NCI-H2196 (cell line): ENCODE results near the gene PLXNA2.

Source experiments
- DNase-seq: peaks from one replicate; lab custom pipeline; 2025; ENCODE audit not compliant: unreplicated experiment; lab: John Stamatoyannopoulos, UW

Gene PLXNA2

DNA sequence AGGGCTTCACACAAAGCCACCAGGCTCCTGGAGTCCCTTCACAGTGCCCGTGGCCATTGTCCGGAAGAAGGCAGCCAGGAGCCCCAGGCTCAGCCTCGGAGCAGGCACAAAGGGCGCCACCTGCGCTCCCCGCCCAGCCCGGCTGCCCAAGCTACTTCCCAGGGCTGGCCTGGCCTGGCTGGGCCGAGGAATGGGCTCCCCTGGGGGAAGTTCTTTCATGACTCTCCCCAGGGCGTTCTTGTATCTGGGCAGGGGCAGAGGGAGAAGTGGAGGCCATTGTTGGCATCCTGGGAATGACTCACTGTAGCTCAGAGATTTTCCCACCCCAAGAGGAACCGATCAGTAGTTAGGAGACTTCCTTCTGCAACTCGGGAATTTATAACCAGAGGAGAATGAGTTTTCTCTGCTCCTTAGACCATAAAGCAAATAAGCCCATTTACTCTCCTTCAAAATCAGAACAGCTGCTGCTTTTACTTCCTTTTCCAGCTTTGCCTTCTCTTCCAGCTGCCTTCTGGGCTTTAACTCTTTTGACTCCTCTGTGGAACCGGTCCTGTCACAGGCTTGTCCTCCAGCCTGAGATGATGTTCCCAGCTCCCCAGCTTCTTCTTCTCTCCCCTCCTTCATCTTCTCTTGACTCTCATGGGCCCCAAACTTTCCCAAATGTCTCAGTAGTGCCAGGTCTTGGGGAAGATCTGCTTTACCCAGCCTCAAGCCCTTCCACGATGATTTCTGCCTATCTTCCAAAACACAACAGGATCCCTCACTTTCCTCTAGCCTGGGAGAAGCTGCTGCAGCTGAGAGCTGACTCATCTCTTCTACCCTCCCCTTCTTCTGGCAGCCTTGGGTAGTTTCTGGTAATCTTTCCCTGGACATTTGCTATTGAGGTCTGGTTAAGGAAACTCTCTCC, 214.6 kb downstream of the PLXNA2 start:
- DNase-seq = no peak

DNA sequence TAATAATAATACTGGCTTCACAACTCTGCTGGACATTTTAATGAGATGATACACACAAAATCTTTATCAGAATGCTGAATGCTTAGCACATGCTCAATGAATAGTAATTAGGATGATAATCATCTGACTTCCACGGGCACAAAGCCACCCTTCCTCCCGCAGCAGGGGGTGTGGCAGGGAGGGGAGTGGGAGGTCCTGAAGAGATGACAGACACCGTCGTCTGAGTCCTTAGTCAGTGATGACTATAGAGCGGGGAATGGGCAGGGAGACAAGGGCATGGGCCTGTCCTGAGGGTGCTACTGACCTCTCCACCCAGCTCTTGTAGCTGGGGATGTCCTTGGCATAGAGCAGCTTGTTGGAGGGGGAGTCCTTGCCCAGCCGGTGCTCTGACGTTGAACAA, 215.7 kb downstream of the PLXNA2 start:
- no peak for DNase-seq

DNA sequence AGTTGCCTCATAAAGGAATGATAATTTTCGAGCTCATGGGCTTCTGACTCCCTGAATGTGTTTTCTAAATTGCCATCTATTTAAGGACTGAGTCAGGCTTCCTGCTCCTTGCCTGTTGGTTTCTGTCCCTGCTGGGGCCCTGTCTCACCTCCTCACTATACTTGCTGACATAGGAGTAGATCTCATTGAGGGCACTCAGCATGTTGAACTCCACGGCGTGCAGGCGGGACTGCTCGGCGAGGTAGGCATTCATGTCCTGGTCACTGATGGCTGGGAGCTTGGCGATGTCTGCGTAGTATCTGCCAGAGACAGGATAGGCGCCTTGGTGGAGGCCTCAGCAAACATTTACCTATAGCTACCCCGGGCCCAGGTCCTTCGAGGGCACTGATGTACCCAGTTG, 216.3 kb downstream of the PLXNA2 start:
- no peak for DNase-seq

DNA sequence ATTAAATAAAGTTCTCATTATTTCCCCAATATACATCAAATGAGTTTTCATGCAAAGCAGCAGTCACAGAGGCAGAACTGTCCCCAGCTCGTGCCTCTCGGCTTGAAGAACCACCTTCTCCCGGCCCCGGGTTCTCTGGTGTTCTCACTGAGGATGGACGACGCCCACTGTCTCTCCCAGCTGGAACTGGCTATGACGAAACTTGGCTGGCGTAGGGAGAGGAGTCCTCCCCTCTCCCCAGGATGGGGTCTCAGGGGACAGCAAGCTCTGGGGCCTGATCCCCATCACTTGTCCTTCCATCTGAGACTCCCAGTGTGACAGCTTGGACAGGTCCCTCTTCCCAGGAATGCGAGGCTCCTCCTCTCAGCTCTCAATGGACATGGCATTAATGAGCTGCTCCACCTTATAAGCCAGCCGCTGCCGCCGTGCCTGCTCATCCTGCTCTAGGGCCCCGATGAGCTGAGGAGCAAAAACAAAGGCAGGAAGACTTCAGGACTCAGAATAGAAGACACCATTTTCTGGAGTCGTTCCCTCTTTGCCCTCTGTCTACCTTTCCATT, 217.2 kb downstream of the PLXNA2 start:
- DNase-seq = no peak

DNA sequence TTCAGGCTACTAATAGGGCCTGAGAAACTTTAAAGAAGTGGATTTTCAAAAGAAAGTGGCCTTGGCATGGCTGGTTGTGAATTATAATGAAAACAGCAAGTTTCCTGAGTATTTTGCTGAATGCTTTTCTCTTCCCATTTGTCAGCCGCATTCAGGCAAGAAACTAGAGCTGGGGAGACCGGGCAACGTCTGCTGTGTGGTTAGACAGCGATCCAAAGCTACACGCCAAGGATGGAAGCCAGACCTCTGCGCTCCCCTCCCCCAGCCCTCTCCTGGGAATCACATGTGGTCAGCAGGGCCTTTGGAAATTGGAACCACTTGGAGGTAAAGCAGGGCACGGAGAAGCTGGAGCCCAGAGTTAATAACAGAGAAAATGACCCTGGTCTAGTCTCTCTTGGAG, 219.2 kb downstream of the PLXNA2 start:
- no peak for DNase-seq

- no peak for DNase-seq
These were observed 219.8 kb downstream of the PLXNA2 start for GRCh38 chr1:208024406-208024805.

- no peak for DNase-seq
These were observed 224.9 kb downstream of the PLXNA2 start for GRCh38 chr1:208019257-208019656.

GRCh38 chr1:208015255-208015654, 228.9 kb downstream of the PLXNA2 start:
- no peak for DNase-seq

DNA sequence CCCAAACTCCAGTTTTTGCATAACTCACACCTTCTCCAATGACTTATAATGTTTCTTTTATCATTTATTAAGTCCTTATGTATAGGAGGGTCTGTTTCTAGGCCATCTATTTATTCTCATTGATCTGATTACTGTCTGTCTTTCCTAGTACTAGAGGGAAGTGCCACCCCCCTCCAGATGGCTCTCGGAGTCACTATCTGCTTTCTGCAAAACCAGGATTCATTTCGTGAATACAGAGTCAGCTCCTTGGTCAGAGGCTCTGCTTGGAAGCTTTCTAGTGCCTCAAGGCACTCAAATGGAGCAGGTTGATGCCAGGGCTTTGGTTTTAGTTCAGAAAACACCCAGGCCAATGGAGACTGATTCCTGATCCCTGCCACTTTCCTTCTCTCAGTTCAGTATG, 231.0 kb downstream of the PLXNA2 start:
- DNase-seq = no peak

GRCh38 chr1:208012721-208013120, 231.5 kb downstream of the PLXNA2 start:
- DNase-seq = no peak

- DNase-seq = no peak
These were observed 233.6 kb downstream of the PLXNA2 start for GRCh38 chr1:208010487-208011071.

DNA sequence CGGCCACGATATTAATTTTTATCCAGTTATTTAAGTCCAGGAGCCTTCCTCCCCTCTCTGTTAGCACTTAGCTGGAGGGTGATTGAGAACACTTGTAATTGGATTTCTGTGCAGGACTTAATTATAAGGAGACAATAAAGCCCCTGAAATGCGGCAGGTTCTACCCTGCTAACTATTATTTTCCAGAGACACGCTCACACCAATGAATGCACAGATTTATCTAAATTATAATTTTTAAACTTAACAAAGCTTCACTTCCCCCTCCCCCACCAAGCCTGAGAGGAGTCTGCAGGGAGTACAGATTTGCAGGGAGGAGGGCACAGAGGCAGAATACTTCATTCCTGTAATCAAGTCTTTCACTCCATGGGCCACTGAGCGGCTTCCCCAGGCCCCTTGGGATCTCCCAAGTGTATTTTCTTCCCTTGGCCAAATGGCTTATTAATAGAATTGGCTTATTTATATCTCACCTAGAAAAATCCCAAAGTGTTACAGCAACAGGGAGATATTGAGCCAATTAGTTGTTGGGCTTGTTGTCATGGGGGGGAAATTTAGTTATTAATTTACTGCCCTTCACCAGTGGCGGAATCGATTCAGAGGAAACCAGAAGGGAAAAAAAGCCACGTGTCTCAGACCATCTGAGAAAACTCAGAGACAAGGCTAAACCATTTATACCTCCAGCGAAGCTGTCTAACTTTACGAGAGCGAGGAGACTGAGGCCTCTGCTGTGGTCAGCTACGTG, 234.3 kb downstream of the PLXNA2 start:
- no peak for DNase-seq

DNA sequence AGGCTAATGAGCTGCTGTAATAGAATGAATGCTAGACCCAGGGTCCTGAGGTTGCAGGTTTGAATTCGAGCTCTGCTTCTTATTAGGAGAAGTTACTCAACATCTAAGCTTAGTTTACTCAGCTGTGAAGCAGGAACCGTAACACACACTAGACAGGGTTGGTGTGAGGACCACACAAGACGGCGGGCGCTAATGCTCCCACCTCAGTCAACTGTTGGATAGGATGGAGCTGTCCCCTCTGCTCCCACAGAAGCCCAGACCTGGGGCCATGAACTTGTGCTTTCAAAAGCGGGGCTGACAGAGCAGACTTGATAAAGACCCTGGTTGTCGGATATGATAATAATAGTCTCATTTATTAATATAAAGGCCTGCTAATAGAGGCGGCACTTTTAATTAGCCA, 234.9 kb downstream of the PLXNA2 start:
- DNase-seq = no peak

DNA sequence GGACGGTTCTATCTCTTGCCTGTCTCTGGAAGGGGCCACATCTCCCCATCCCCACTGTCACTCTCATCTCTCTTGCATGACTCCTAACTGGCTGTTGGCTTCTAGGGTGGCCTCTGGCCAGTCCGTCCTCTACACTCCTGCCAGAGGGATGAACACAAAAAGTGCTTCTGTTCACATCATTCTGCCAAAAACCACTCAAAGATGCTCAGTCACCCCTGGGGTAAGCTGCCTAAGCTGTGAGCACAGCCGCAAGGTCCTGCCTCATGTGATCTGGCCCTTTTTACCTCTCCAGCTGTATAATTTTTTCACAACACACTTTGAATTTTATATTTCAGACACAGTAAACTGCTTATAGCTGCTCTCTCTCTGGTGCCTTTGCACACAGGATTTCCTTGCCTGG, 235.7 kb downstream of the PLXNA2 start:
- DNase-seq = no peak

DNA sequence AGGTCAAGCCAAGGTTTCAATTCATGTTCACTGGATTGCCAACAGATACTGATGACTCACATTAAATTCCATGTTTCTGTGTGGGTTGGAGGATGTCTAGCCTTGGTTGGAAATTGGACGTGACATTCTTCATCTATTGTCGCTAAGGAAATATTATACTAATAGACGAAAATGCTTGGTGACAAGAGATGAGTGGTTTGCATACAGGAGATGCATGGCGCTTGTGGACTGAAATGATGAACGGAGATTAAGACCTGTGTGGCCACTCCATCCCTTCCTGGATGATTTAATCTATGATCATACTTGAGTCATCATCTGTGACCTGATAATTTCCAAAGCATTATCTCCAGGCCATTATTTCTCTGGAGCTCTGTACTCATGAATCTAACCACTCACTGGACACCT, 236.2 kb downstream of the PLXNA2 start:
- no peak for DNase-seq

GRCh38 chr1:208007319-208007937, 236.8 kb downstream of the PLXNA2 start:
- DNase-seq = no peak

DNA sequence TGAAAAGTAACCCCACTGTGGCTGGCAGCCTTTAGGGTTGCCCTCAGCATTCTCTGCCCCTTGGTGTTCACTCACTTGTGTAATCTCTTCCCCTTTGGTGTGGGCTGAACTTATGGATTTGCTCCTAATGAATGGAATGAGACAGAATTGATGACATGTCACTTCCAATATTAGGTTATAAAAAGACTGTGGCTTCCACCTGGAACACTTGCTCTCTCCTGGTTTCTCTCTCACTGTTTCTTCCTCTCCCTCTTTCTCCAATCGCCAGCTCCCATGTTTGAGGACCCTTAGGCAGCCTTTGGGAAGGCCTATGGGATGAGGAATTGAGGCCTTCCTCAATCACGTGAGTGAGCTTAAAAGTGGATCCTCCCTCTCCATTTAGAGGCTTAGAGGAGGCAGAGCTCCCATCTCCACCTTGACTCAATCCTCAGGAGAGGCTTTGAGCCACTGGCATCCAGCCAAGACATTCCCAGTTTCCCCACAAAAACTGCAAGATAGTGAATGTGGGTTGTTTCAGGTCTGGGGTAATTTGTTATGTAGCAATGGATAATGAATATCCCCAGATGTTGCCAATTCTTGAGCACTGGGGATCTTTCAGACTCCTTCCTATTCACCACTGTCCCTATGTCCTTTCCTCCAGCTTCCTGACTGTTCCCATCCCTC, 237.8 kb downstream of the PLXNA2 start:
- no peak for DNase-seq

DNA sequence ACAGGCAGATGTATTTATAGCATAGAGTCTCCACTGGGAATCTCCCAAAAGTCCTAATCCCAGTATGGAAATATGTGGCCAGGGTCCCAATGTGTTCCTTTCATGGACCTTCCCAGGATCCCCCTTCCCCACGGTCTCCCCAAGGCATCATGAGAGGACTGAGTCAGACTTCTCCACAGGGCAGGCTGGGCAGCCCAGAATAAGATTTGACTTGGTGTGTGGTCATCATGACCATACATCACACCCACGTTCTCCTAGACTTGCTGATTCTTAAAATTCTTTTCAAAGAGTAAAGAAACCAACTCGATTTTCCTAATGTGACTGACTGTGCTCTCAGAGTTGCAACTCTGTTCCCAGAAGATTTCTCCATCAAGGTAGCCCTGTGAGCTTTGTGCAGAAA, 239.3 kb downstream of the PLXNA2 start:
- no peak for DNase-seq

DNA sequence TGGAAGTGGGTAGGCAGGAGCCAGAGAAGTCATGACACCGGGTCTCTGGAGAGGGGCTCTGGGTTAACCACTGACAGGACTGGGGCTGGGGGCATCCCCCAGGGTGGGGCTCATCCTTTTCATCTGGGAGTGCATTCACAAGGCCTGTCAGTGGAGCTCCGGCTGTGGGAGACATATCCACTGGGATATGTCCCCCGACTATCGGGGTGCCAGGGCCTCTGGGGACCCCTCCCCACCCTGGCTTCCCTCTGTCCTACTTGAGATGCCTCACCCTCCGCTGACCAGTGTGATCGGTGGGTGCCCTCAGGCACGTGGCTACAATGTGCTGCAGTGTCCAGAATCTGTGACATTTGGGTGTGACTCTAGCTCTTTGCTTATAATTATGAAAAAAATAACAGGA, 240.9 kb downstream of the PLXNA2 start:
- no peak for DNase-seq

DNA sequence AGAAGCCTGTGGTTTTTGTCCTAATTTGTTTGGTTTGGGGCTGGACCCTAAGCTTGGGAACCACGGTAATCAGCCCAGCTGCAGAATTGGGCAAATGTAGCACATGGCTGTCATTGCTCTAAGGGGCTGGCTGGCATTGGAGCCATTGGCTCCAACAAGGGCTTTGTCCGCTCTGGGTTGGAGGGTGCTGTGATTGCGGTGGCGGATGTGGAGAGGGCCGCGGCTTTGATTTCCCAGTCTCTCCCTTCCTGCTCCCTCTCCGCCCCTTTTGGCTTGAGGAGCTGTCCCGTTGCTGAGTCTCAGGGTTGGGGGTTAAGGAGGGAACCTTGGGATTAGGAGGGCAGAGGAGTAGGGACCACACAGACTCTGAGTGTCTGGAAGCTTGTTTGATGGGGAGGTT, 241.5 kb downstream of the PLXNA2 start:
- no peak for DNase-seq

DNA sequence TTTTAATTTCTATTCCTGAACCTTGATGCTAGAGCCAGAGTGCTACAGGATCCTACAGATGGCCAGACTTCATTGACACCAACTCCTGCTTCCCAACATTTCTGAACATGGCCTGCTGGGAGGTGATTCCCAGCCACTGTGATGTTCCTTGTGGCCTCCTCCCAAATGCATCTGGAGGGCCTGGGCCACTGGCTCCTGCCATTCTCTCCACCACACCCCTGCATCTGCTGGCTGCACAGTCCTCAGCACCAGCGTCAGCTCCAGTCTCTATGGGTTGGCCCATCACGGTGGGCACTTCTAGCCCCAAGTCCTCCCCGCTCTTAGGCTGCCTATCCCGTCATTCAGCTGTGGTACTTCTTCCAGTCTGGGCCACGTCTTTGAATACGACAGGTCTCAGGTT, 242.1 kb downstream of the PLXNA2 start:
- DNase-seq = no peak
